HFFc6 (cell line): ENCODE measurements around the gene WRAP73. TPM values are rescaled to one million over a fixed set of nuclear protein-coding genes. Genes with fewer than 3 reads are reported as not detected.

Experiments used
- DNase-seq: peaks from one replicate; pipeline ENCODE4 v3.0.0-alpha.2; 2018
- H3K27ac Mint-ChIP-seq: 2 replicates; pipeline ENCODE4 v1.8.0; 2020; ENCODE audit warnings: mild to moderate bottlenecking, mixed read lengths
- H3K27me3 Mint-ChIP-seq: 2 replicates; pipeline ENCODE4 v1.8.0; 2021; ENCODE audit warnings: mild to moderate bottlenecking, moderate library complexity, mixed read lengths; ENCODE audit not compliant: insufficient read depth
- H3K36me3 Mint-ChIP-seq: 2 replicates; pipeline ENCODE4 v1.8.0; 2021; ENCODE audit warnings: low read depth, mixed read lengths
- H3K4me1 Mint-ChIP-seq: 2 replicates; pipeline ENCODE4 v1.8.0; 2020; ENCODE audit warnings: low read depth, mixed read lengths
- H3K4me3 Mint-ChIP-seq: 2 replicates; pipeline ENCODE4 v1.8.0; 2020; ENCODE audit warnings: mild to moderate bottlenecking, moderate library complexity, mixed read lengths
- H3K9me3 Mint-ChIP-seq: 2 replicates; pipeline ENCODE4 v1.8.0; 2020; ENCODE audit warnings: mild to moderate bottlenecking, mixed read lengths
- total RNA-seq, 6 experiments: library from RNA; stranded (reverse); fragmentation: NEBNext Ultra II Directional; extraction: Animal tissue kit (Norgen Biotek cat#: 25700); gene quantifications; 2 replicates in 1 of 6; 3 replicates in 5 of 6; pipeline ENCODE4 v1.2.3, GENCODE V29; 2021
- TF ChIP-seq, protein P1 (sequence below): fragments of 200-600 bp; sonication (generic); IDR thresholded peaks from 2 replicates; pipeline ENCODE4 v1.5.0; 2021; ENCODE audit warnings: antibody characterized with exemption, mild to moderate bottlenecking

The WRAP73 gene
- total RNA-seq, 6 experiments from 2014 or later = 11.8 to 14.8 (median 14.3) TPM

DNA sequence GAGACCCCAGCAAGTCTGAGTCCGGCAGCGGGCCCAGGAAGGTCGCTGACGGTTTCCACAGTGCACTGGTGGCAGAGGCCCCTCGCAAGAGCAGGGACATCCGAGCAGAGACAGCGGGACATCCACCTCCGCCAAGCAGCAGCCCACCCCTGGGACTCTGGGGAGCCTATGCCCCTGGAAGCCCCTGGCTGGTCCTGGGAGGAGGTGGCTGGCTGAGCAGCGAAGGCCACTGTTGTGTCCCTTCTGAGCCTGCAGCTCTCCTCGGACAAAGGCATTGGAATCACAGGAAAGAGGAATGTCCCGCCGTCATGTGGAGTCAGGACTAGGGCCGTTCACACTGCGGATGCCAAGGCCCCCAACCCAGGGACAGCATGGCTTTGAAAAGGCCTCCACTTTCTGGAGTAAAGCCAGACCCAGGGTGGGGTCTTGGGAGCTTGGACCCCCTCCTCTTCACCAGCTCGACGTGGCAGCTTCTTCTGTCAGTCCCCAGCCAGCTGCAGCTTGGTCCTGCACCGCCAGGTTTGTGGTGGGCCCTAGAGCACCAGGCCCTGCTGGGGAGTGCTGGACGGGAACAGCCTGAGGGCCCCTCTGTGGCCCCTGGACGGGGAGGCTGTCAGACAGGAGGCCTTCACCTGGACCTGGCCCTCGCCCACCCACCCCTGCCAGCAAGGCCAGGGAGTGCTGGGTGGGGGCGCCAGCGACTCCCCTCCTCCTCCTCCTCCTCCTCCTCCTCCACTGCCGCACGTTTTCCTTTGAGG is 40.0 kb downstream of the WRAP73 start:
- H3K9me3 Mint-ChIP-seq = no peaks in the 10 kb centered on the region
- no peak for DNase-seq
- no peaks in the 10 kb centered on the region for H3K36me3 Mint-ChIP-seq
- TF ChIP-seq, protein P1, sequence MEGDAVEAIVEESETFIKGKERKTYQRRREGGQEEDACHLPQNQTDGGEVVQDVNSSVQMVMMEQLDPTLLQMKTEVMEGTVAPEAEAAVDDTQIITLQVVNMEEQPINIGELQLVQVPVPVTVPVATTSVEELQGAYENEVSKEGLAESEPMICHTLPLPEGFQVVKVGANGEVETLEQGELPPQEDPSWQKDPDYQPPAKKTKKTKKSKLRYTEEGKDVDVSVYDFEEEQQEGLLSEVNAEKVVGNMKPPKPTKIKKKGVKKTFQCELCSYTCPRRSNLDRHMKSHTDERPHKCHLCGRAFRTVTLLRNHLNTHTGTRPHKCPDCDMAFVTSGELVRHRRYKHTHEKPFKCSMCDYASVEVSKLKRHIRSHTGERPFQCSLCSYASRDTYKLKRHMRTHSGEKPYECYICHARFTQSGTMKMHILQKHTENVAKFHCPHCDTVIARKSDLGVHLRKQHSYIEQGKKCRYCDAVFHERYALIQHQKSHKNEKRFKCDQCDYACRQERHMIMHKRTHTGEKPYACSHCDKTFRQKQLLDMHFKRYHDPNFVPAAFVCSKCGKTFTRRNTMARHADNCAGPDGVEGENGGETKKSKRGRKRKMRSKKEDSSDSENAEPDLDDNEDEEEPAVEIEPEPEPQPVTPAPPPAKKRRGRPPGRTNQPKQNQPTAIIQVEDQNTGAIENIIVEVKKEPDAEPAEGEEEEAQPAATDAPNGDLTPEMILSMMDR = no peak
- H3K27me3 Mint-ChIP-seq = peaks cover 19% of the 10 kb centered on the region
- no peak overlapping the region for H3K4me3 Mint-ChIP-seq
- H3K27ac Mint-ChIP-seq = no peak overlapping the region
- H3K4me1 Mint-ChIP-seq = peaks cover 12% of the 10 kb centered on the region

DNA sequence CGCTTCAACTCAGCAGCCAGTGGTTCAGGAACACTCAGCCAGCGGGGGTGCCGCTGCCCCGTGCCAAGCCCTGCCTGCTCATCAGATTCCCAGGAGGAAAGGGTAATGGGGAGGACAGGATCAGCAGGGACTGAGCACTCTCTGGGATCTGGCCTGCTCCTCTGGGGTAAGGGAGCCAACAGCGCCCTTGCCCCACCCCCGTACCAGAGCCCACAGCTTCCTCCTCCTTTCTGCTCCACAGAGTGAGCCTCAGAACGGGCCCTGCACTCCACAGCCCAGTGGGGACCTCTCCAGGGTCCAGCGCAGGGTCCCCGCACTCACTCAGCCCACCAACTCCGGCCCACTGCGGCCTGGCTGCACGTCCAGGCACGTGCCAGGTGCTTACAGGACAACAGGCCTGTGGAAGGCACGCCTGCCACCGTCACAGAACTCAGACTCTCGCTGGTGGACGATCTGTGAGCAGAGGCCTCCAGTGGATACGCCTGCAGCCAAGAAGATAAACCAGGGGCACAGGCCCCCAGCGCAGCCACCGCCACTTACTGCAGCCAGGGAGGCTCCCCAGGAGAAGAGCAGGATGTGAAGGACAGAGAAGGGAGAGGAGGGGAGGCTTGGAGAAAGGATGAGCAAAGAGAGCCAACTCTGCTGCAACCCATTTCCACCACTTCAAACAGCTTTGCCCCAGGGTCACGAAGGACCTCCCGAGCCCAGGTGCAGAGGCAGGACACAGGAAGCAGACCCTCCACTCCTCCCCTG is 40.7 kb downstream of the WRAP73 start:
- TF ChIP-seq, protein P1 = no peak
- Mint-ChIP-seq H3K9me3 (no peaks in the 10 kb centered on the region), H3K27ac (no peak overlapping the region), H3K36me3 (no peaks in the 10 kb centered on the region), H3K27me3 (peaks cover 18% of the 10 kb centered on the region), H3K4me1 (peaks cover 12% of the 10 kb centered on the region), H3K4me3 (no peak overlapping the region)
- no peak for DNase-seq

DNA sequence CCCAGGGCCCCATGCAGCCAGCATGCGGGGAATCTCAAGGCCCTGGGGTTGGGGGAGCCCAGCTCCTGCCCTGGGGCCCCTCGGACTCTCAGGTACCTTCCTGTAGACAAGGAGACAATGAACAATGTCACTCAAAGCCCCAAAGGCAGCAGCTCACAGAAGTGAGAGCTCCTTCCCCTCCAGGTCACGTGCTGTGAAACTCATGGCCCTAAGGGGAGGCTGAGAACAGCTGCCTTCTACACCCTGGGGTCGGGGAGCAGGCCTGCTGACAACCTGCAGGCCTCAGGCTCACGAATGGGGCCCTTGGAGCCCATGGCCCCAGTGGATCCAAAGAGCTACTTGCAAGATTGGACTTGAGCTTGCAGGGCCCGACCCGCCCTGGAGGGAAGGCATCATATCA is 41.7 kb downstream of the WRAP73 start:
- DNase-seq = no peak
- H3K27ac Mint-ChIP-seq = no peak overlapping the region
- H3K4me3 Mint-ChIP-seq = no peak overlapping the region
- TF ChIP-seq, protein P1 = no peak
- peaks cover 2% of the 10 kb centered on the region for H3K4me1 Mint-ChIP-seq
- no peaks in the 10 kb centered on the region for H3K9me3 Mint-ChIP-seq
- H3K27me3 Mint-ChIP-seq = peaks cover 15% of the 10 kb centered on the region
- H3K36me3 Mint-ChIP-seq = no peaks in the 10 kb centered on the region

DNA sequence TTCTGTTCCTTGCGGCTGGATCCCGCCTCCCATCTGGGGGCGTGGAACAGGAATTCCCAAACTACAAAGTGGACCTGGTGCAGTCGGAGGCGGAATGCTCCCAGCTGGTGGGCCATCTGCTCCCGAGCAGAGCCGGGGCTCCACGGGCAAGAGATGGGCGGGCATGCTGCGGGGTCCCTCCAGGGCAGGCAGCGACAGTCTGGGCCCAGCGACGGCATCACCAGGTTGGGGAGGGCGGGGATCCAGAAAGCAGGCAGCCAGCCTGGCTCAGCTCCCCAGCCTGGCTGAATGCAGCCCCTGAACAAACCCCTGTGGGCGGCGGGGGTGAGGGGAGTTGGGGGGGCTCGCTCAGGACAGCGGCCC is 42.2 kb downstream of the WRAP73 start:
- DNase-seq = no peak
- Mint-ChIP-seq H3K9me3 (no peaks in the 10 kb centered on the region), H3K27me3 (peaks cover 15% of the 10 kb centered on the region), H3K36me3 (no peaks in the 10 kb centered on the region), H3K4me1 (no peaks in the 10 kb centered on the region), H3K27ac (no peak overlapping the region), H3K4me3 (no peak overlapping the region)
- TF ChIP-seq, protein P1 = no peak

DNA sequence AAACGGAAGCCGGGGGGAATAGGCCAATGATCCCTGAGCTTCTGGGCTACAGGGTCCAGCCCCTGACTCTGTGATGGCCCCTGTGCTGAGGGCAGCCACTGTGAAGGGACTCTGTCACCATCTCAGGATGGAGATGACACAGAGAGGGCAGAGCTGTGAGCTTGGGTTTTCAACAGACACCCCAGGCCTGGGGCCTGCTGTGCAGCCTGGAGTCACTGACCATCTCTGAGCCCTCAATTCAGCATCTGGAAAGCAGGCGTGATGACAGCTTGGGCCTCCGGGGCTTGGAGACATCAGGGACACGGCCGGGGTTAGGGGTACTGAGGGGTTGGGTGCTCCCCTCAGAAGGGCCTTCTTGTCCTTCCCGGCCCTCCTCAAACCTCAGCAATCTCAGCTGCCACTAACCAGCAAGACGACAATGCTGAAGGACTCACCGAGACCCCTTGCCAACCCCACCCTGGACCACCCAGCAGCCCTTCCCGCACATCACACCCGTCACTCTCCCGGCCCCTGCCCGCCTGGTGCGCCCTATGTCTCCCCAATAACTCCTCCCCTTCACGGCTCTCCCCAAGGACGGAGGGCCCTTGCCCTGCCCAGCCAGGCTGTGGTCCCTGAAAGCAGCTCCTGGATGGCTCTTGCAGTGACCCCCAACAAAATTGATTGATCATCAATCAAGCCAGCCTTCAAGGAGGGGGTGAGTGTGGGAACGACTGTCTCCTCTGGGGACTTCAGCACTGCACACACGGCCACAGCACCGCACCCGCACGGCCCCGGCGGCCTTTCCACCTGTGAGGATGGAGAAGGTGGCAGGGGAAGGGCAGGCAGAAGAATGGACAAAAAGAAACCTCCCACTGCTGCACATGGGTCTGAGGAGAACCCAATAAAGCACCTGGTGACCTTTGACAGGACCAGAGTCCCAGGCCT is 42.9 kb downstream of the WRAP73 start:
- DNase-seq = no peak
- peaks cover 11% of the 10 kb centered on the region for H3K27me3 Mint-ChIP-seq
- no peaks in the 10 kb centered on the region for H3K4me1 Mint-ChIP-seq
- TF ChIP-seq, protein P1 = no peak
- no peaks in the 10 kb centered on the region for H3K9me3 Mint-ChIP-seq
- no peaks in the 10 kb centered on the region for H3K36me3 Mint-ChIP-seq
- H3K4me3 Mint-ChIP-seq = no peak overlapping the region
- H3K27ac Mint-ChIP-seq = no peak overlapping the region
